A172 (cell line): ENCODE data around the gene CEP104. TPM values are rescaled to one million over a fixed set of nuclear protein-coding genes. Genes with fewer than 3 reads are reported as not detected.

Experiments used
- DNase-seq: peaks from one replicate; pipeline ENCODE4 v3.0.0-alpha.2; 2015; ENCODE audit warnings: low spot score
- total RNA-seq: library from RNA; depleted of rRNA; stranded (reverse); fragments of >200 nt; shearing (Covaris generic); gene quantifications from 2 replicates; pipeline ENCODE4 v1.2.3, GENCODE V29; 2014

The CEP104 gene
- total RNA-seq, 1 experiment from 2014 or later, result 20.7 TPM

DNA sequence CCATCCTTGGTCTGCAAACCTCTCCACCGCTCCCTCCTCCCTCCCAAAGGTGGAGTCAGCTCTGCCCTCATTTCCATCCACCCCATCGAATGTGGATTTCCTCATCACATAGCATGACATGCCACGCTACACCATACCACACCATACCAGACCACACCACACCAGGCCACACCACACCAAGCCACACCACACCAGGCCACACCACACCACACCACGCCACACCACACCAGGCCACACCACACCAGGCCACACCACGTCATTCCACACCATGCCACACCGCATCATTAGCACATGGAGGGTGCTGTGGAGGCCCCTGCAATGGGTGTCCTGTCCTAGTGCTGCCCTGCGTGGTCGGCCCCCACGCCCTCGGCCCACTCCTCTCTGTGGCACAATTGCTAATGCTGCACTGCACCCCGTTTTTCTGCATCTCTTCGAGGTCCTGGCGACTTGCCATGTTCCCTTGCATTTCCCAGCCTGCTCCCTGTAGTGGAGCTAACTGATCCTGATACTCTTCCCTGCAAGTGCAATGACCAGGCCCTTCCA lies 11.5 kb upstream of the CEP104 start:
- no peak for DNase-seq

- no peak for DNase-seq
Observed at GRCh38 chr1:3865606-3866160, 8.7 kb upstream of the CEP104 start.

DNA sequence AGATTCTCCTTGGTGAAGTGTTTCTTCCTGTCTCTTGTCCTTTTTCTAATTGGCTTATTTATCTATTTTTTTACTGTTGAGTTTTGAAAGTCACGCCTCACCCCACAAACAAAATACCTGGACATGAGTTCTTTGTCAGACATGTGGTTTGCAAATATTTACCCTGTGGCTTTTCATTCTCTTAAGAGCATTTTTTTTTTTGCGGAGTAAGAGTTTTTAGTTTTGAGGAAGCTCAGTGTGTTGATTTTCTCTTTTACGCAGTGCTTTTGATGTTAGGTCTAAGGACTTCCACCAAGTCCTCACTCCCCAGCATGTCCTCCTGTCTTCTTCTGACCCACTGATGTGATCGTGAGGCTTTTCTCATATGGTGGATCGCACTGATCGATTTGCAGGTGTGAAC lies 7.9 kb upstream of the CEP104 start:
- DNase-seq, result no peak

DNA sequence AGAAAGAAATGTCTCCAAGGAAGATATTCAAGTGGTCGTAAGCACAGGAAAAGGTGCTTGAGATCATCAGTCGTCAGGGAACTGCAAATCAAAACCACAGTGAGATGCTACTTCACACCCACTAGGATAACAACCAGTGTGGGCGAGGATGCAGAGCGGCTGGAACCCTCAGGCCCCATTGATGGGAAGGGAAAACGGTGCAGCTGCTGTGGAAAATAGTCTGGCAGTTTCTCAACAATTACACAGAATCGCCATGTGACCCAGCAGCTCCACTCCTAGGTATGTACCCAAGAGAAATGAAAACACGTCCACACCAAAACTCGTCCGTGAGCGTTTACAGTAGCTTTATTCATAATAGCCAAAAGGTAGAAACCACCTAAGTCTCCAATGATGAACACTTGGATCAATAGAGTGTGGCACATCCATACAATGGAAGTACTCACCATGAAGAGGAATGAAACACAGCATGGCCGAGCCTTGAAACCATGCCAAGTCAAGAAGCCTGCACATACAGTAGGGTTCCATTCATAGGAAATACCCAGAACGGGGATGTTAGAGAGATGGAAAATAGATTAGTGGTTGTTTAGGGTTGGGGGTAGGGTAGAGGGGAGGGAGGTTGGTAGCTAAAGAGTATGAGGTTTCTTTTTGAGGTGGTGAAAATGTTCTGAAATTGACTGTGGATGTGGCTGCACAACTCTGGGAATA lies 6.4 kb upstream of the CEP104 start:
- no peak for DNase-seq

DNA sequence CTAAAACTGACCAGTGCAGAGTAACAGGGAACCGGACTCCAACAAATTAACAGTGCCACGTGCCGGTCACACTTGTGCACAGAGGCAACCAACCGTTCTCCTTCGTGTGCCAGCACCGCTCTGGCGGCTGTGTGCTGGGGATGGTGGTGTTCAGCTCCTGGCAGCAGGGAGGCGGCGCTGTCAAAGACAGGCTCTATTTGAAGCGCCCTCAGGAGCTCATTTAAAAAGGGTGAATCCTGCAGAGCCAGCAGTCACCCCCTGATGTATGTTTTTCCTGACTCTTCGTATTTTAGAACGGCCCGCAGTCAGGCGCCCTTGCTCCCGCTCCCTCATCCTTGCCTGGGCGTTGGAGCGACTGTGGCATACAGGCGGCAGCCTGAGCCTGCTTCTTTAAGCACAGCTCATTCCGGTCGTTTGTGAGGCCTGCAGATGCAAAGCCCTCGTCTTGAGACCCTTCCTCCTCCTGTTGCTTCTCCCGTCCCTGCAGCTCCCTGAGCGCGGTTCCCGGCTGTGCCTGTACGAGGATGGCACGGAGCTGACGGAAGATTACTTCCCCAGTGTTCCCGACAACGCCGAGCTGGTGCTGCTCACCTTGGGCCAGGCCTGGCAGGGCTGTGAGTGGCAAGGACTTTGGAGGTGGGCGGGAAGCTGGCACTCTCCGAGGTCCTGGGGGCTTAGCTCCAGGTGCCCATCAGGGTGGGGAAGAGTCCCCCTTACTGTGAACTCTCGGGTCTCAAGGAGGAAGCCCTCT lies 1.4 kb upstream of the CEP104 start:
- no peak for DNase-seq

DNA sequence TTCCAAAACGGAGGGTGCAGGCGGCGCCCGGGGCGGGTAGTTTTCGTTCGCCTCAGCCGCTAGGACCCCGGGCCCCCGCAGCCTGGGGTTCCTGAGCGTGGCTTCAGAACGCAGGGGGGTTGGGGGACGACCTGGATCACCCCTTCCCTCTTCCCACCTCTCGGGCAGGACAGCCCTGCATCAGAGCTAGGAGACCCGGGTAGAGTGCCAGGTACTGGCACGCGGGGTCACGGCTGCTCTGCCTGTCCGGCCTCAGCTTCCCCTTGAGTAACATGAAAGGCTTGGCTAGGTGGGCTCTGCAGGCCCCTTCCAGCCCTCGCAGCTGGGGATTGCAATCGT lies 749 bp upstream of the CEP104 start:
- DNase-seq, result no peak

DNA sequence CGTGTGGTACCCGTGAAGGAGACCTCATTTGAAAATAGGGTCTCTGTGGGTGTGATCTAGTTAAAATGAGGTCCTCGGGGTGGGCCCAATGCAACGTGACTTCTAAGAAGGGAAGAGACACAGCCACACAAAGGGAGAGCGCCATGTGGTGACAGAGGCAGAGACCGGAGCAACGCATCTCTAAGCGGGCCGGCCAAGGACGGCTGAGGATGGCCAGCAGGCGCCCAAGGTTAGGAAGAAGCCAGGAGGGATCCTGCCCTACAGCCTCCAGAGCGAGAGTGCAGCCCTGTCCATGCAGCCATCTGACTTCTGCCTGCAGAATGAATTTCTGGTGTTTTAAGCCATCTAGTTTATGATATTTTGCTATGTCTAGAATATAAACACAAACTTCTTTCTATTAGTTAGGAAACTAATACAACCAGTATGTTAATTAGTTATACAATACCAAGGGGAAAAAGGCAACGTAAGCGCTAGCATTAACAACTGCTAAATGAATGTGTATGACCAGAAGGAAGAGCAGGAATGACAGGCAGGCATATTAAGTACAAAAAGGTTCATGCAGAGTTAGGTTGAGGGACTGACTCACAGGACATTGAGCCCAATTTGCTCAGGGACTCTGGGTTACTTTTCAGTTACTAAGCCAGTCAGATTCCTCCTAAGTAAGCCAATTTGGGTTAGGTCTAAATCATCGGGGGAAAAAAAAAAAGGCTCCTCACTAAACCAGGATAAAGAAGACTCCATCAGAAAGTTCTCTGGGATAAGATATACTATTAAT lies 4.1 kb downstream of the CEP104 start:
- no peak for DNase-seq

DNA sequence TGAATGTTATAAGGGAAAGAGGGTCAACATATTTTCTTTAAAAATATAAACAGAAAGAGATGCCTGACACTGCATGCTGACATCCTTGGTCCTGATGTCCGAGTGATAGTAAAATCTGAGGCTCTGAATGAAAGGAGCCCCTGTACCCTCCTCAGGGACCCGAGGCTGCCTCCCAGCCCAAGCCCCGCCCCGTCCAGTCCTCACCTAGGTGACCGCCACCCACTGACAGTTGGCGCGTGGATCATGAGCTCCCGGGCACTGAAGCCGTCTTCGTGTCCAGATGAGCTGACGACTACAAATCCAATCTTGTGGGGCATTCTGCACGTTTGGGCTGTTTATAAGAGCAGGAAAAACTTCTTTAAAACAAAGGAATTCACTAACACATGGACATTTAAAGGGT lies 4.9 kb downstream of the CEP104 start:
- no peak for DNase-seq

DNA sequence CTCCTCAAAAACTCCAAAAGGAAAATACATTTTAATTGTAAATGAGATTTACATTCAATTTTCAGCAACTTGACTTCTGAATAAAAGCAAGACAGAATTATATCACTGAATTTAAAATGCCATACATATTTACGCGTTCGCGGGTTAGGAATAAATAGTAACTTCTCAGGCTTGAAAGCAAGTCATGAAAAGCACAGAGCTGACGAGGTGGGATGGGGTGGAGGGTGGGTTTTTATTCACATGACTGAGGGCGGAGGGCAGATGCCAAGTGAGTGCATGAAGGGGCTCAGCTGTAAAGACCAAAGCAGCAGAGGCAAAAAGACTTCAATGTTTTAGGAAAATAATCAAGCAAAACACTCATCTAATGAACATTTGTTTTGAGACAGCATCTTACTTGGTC lies 5.7 kb downstream of the CEP104 start:
- no peak for DNase-seq

GRCh38 chr1:3850857-3851256 lies 6.2 kb downstream of the CEP104 start:
- no peak for DNase-seq

DNA sequence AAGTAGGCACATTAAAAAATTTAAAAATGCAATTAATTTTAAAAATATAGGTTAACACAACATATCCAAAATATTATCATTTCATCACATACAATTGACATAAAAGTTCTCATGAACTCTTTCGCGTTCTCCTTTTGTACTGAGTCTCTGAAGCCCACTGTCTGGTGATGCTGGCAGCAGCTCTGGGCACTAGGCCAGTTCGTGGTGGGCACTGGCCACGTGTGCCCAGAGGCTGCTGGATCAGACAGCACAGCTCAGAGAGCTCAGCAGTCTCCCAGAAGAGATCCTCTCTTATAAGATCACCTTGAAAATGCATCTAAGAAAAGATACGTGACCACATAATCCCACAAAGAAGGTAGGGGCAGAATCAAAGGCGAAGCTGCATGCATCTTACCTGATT lies 9.9 kb downstream of the CEP104 start:
- no peak for DNase-seq

GRCh38 chr1:3846541-3846940 lies 10.5 kb downstream of the CEP104 start:
- no peak for DNase-seq

DNA sequence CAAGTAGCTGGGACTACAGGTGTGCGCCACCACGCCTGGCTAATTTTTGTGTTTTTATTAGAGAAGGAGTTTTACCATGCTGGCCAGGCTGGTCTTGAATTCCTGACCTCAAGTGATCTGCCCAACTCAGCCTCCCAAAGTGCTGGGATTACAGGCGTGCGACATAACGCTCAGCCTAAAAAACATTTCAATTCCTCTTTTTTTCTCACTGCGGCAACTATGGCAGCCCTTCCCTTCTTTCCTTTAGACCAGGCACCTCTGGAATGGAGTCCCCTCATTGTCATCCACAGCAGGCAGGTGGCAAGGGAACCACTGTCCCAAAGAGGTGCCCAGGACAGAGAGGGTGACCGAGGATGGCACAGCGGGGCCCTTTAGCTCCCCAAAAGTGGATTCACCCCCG lies 14.1 kb downstream of the CEP104 start:
- DNase-seq, result no peak

- DNase-seq, result no peak
Observed at GRCh38 chr1:3841491-3841890, 15.5 kb downstream of the CEP104 start.

DNA sequence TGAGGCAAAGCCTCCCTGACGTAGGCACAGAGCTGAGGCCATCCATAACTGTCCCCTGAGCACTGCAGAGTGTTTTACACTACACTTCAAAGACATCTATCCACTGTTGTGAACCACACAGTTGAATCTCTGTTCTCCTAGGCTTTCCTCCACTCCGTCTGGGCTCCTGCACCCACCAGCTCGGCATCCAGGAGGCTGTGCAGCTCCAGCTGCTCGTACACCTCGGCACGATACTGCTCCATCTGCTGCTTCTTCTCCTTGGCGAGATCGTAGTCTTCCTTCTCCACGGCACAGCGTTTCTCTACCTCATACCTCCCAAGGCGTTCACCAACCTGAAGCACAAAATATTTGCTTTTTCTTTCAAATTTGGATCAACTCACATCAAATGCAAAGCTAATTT lies 18.2 kb downstream of the CEP104 start:
- no peak for DNase-seq

DNA sequence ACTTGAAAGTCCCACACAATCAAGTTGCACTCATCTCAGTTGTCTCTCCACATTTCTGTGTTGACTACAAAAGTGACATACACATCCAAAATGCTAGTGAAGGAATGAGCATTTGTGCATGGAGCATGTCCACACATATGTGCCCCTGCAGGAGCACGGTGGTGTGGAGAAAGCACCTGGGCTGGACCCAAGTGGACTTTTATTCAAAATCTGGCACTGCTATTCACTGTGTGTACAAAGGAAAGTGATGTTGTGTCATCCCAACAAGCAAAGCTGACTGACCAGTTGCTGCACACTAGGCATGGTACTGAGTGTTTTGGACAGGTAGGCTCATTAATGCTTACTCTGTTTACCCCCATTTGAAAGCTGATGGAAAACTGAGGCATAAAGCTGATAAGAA lies 19.3 kb downstream of the CEP104 start:
- no peak for DNase-seq

DNA sequence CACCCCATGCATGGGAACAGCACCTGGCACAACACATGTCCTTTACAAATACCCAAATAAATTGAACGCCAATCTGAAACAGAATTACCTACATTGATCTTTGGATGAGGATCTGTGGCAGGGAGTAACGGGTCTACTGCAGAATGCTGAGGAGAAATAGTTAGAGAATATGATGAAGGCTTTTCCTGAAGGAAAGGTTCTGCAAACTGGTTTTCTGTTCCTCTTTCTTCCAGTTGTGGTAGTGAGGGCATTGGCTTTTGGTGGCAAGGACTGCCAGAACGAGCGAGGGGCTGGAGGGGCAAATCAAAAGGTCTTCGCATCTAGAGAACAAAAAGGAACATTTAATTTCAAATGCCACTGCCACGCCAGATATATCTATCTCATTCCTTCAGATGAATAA lies 19.8 kb downstream of the CEP104 start:
- no peak for DNase-seq

GRCh38 chr1:3836421-3836820 lies 20.6 kb downstream of the CEP104 start:
- DNase-seq, result peak; percentile 27

DNA sequence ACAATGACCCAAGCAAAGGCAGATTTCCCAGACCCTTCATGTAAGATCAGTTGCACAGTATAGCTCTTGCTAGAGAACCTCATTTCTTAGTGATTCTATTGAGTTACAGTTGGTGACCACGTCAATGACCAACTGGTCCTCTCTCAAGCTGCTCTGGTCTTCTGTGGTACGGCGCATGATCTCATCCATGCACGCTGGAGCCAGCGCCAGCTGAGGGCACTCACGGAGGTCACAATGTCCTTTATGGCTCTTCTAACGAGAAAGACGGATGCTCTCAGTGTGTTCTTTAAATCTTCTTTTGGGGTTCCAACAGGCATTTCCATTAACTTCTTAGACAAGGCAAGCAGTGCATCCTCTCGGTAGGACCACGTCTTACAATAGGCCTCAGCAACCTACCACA lies 22.3 kb downstream of the CEP104 start:
- DNase-seq, result no peak

GRCh38 chr1:3831689-3832088 lies 25.3 kb downstream of the CEP104 start:
- no peak for DNase-seq

GRCh38 chr1:3828391-3828790 lies 28.6 kb downstream of the CEP104 start:
- no peak for DNase-seq

GRCh38 chr1:3827813-3828307 lies 29.2 kb downstream of the CEP104 start:
- no peak for DNase-seq
